Activated naive CD4-positive, alpha-beta T cell treated with anti-CD3 and anti-CD28 coated beads, Interleukin-2, amount 50 U/mL, for 16 hours (primary cell): ENCODE measurements around the gene LTBP2.
A peak's percentile ranks its signal among the peaks of the same experiment; 100 is the strongest.

Experiments used
- DNase-seq: peaks from one replicate; pipeline ENCODE4 v3.0.0-alpha.2; 2020

The LTBP2 gene

DNA sequence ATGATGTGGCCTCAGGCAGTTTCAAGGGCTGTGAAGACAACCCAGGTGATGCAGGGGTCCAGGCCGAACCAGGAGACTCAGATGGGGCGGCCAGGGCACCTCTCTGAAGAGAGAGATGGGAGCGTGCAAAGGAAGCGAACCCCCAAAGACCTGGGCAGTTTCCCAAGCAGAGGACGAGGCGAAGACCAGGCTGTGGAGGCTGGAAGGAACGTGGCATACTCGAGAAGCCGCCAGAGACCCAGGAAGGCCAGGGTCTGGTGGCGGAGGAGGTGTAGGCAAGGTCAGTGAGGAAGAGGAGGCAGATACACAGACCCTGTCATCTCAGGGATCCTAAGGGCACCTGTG is 24.7 kb downstream of the LTBP2 start:
- no peak for DNase-seq

DNA sequence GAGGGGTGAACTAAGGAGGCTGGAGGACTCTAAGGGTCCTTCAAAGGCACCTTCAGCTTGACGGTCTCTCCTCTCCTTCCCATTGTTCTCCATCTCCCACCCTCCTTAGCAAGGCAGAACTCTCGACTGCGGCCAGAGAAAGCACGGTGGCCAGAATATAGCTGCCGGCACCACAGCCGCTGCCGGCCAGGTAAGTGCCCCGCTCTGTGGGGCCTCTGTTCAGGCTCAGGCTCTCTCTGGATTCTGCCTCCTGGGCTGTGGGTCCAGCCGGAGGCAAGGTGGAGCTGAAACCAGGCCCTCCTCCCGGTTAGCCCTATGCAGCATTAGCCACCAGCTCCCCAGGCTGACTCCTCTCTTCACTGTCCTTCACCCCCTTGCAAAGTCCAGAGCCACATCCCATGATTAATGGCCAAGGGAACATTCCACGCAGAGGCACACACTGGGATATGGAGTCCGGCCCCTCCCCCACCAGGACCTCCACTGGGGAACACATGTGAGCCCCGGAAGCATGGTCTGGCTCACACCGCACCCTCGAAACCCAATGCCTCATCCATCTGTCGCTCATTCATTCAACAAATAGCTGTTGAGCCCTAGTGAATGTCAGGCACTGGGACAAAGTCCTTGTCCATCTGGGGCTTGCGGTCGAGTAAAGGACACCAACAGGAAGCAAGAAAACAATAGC is 25.2 kb downstream of the LTBP2 start:
- DNase-seq, result no peak

DNA sequence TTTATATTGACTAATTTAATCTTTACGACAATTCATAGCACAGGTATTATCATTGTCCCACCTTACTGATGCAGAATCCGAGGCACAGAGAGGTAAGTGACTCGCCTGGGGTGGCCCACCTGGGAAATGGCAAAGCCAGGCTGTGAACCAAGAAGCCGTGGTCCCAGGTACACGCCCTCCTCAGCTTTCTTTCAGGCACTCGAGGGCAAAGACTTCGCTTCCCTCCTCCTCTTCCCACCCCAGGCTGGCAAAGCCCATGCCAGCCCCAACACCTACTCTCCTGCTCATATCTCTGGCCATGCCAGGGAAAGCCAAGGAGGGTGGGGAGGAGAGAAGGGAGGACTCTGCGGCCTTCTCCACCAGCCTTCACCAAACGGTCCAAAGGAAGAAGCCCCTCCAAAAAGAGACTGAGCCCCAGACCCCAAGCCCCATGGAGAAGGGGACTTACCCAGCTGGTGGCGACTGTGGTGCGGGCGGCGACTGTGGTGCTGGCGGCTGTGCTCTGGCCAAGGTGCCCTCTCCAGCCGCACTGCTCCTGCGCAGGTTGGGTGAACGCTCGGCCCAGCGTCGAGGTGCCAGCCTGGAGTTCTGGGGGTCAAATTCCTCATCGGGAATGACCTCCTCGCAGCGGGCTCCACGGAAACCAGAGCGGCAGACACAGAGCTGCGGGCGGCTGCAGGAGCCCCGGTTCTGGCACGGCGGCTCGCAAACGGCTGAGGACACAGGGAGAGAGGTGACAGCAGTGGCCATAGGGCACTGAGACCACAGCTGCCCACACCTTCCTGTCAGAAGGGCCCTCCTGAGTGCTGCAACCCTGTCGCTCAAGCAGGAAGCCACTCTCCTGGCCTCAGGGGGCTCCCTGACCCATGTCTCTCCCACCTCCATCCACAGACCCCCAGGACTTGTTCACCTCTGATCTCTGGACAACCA is 26.4 kb downstream of the LTBP2 start:
- DNase-seq, result no peak

DNA sequence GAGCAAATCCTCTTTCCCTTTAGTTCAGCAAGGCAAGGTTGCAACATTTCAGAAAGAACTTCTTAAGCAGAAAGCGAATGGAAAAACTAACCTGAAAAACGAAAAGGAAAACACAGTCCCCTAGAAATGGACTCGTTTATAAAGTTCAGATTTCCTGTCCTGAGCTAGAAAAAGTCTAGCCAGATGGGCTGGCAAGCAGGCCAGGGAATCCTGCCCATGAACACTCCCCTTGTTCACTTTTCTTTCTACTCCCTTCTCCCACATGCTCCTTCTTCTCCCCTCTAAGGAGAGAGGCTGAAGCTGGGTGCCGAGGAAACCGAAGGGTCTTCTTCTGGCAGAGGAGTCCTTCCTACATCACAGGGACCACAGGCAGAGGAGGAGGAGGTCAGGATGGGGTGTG is 27.1 kb downstream of the LTBP2 start:
- no peak for DNase-seq

DNA sequence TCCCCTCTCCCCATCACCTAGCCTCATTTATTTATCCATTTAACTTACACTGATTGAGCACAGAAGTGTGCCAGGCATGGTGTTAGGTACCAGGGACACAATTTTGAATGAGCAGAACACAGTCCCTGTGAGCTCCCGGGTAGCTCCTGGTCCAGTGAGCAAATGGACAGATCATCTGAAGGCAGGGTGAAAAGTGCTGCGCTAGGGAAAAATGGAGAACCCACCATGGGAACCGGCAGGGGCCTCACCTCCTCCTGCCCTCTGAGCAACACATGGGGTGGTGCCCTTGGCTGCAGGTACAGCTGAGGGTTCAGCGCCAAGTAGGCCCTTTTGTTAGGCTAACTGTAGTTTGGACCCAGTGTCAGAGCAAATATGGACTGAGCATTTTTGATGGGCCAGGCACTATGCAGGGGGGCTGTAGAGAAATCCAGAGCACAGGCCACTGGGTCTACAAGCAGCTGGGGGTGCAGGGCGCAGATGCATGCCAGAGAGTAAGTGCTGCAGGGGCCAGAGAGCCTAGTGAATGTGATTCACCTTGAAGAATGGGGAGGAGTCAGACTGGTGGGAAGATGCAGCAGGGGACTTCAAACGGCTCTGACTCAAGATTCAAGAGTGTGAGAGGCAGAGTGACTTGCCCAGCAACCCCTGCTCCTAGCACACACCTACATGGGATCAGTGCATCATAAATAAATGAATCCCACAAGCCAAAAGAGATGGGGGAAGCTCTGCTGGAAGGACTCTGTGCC is 28.2 kb downstream of the LTBP2 start:
- peak; percentile 38 for DNase-seq

DNA sequence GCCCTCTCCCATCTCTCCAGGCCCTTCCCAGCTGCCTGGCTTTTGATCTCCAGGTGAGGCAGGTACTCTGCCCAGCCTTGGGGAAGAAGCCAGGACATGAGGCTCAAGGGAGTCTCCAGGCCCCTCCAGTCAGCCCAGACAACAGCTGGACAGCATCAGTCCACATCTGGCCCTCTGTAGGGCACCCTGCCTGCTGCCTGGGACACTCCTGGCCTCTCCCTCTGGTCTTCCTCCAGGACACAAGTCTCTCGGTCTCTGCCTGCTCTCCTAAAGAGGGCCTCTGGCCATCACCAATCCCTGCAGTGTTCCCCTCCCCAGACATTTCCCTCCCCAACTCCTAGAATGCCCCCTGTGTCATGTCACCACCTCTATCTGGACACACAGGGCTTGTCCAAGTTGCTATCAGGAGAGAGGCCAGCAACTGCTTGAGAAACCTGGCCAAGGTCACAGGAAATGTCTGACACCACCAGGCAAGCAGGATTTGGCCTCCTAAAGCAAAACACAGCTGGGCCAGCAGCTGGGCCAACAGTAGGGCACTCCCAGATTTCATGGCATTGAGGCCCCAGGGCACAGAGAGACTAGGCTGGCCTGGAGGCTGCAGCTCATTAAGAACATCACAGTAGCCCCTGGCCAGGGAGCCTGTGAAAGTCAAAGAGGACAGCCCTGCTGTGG is 29.0 kb downstream of the LTBP2 start:
- DNase-seq, result no peak

DNA sequence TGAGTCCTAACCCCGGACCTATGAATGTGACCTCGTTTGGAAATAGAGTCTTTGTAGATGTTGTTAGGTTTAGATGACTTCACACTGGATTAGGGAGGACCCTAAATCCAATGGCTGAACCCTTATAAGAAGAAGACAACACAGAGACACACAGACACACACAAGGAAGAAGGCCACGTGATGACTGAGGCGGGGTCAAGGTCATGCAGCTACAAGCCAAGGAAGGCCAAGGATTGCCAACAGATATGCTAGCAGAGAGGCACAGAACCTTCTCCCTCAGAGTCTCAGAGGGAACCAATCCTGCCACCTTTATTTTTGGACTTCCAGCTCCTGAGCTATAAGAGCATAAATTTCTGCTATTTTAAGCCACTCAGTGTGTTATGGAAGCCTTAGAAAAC is 31.8 kb downstream of the LTBP2 start:
- no peak for DNase-seq

DNA sequence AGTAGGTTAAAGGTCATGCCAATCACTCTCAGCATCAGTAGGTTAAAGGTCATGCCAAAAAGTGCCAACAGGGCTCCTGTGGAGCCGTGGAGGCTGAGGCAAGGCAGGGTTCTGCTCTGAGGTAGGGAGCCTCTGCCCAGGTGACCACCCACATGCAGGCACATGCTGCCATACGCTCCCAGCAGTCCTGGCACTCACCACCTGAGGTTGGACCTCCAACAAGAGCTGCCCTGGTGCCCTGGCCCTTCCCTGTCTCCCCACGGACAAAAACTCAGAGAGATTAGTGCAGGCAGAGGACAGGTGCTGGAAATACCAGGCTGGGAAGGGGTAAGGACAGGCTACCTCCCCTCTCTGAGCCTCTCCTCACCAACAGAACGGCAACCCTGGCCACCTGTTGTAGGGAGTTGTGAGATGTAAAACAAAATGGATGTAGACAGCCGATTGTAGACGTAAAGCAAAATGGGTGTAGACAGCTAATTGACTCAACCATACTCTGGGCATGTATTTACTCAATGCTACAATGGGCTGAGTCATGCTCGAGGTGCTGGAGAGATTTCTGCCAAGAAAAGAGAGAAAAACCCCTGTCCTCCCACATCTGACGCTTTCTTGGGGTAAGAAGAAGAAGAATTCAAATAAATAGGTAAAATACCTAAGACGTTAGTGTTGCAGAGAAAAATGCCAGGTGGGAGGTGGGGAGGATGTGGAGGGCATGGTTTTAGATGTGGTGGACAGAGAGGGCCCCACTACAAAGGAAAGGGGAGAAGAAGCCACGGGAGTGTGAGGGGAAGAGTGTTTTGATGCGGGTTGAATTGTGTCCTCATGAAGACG is 32.4 kb downstream of the LTBP2 start:
- peak; percentile 35 for DNase-seq

DNA sequence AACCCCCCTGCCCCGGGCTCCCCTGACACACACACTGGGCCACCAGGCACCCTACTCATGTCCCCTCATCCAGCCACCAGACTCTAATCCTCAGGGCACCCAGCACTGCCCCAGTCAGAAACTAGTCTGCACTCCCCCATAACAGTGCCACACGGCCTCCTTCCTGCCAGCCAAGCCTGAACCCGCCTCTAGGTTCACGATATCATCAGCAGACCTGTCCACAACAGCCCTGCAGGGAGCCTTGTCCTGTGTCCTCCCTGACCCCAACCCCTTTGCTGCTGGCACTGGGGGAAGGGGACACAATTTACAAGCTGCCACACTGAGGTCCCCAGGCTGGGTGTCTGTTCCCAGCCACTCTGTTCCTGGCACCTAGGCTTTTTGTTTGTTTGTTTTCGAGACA is 33.6 kb downstream of the LTBP2 start:
- no peak for DNase-seq

DNA sequence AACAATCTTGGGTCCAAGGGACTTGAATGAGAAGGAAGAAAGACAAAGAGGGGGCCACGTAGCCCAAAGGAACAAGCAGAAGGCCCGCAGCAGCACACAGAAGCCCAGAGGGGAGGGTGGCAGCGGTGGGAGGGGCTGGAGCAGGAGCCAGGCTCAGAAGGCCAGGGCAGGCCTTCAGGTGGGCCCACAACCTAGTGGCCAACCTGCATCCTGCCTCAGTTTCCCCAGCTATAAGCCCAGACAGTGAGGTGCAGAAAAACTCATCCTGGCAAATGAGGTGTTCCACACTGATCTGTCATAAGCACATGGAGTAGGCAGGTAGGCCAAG is 34.1 kb downstream of the LTBP2 start:
- DNase-seq, result no peak

DNA sequence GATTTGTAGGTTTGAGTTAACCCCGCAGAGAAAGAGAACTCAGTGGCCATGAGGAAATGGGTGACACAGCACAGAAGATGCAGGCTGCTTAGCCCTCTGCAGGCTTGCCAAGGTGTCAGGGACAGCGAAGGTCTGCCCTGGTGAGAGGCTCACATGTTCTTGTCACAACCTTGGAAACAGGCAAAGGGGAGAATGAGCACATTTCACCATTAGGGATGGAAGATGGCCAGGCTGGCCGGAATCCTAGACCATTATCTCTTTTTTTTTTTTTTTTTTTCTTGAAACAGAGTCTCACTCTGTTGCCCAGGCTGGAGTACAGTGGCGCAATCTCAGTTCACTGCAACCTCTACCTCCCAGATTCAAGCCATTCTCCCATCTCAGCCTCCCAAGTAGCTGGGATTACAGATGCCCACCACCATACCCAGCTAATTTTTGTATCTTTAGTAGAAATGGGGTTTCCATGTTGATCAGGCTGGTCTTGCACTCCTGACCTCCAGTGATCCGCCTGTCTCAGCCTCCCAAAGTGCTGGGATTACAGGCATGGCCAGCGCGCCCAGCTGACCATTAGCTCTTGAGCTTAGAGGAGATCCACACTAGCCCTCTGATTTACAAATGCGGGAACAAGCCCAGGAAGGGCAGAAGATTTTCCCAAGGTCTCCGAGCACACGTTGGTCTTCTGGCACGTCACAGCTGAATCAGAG is 34.6 kb downstream of the LTBP2 start:
- DNase-seq, result no peak

DNA sequence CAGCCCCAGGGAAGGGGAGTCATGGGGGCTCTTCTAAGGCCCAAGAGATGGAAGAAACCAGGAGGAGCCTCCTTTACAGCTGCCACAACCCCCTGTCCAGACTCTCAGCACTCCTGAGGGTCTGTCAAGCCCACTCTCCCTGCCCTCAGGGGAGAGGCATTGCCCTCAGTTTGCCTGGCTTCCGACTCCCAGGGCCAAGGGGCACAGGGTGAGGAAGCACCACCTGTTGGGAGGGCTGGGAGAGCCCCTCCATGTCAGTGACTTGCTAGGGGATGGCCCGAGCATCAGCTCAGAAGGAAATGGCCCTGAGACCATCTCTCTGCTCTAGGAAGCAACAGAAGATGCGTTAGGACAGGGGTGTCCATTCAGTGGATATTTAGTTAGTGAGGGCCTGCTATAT is 36.1 kb downstream of the LTBP2 start:
- no peak for DNase-seq

DNA sequence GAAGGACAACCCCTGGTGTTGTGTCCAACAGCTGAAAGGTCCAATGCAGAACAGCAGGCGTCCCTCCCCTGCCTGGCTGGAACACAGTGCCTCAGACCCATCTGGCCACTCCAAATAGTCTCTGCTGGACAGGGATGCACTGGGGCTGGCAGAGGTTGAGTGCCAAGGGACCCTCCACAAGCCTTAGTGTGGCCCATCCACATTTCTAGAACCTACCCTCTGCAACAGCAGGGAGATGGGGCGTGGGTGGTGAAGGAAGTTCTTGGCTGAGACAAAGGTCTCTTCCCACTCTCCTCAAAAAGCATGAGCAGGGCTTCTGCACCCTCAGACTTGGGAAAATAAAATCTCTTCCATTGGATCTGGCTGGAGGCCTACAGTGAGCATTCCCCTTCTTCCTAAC is 36.5 kb downstream of the LTBP2 start:
- DNase-seq, result no peak

DNA sequence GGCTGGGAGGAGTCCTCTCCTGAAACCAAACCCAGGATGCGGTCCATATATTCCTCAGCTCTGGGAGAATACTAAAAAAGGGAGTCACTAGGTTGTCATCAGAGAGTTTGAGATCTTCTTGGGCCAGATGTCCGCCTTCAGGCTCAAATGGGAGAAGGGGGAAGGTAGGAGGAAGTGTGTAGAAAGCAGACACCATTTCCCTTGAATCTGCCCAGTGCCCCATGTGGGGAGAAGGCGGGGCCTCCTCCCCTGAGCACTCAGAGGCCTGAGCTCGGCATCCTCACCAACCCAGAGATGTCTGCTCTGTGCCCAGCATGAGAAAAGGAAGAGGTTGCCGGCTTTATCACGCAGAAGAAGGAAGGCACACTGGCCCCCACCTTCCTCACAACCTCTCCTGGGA is 37.3 kb downstream of the LTBP2 start:
- DNase-seq, result no peak

DNA sequence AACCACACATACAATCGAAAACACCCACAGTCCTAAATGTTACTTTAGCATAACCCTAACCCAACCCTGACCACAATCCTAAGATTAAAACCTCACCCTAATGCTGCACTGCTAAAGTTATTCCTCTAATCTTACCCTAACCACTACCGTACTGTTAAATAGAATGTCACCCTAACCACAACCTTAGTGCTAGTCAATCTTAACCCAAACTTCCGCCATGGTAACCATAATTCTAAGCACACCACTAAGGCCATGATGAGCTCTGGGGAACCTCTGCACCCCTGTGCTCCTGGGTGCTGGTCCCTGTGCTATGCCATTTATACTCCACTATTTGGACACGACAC is 38.0 kb downstream of the LTBP2 start:
- DNase-seq, result no peak

DNA sequence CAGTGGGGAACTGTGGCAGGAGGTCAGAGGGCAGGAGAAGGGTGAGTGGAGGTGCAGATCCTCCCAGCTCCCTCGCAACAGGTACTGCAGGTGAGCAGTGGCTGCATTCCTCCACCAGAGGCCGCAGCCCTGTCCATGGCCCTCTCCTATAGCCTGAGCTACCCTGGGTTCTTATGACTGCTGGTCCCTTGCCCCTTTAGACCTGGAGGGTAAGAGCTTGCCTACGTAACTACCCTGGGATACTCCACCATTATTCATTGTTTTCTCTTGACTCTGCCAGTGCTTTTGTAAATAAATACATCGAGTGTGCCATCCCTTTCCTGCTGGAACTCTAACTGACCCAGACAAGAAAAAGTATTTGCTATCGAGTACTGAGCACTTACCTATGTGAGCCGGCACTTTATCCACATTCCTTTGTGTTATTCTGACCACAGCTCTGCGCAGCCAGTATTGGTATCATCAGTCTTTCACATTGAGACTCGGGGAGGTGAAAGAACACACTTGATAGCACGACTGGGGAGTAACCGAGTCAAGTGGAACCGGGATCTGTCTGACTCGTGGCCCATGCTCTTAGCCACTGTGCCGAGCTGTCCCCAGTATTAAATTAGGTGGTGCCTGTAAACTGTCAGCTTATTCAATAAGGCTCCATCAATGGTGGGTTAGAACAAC is 38.5 kb downstream of the LTBP2 start:
- DNase-seq, result no peak

DNA sequence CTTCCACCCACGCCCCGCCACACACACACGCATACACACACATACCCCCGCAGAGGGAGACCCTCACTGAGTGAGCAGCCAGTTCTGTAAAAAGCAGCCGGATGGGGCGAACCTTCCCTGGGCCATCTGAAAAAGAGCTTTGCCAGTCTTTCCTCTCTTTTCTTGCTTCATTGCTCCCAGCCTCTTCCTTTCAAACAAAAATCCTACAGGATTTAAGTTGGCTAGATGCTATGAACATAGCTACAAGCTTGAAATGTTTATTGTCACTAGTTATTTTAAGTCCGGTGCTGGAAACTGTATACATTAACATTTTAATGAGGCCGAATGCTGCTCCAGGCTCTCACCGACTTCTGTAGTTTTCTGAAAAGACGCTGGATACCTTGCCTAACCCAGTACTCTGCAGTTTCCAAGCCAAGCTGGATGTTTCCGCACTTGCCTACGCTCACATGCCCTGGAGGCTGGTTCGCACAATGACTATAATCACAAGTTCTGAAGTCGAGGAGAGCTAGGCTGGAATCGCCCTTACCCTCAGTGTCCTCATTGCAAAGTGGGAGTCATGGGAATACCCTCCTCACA is 39.2 kb downstream of the LTBP2 start:
- no peak for DNase-seq

DNA sequence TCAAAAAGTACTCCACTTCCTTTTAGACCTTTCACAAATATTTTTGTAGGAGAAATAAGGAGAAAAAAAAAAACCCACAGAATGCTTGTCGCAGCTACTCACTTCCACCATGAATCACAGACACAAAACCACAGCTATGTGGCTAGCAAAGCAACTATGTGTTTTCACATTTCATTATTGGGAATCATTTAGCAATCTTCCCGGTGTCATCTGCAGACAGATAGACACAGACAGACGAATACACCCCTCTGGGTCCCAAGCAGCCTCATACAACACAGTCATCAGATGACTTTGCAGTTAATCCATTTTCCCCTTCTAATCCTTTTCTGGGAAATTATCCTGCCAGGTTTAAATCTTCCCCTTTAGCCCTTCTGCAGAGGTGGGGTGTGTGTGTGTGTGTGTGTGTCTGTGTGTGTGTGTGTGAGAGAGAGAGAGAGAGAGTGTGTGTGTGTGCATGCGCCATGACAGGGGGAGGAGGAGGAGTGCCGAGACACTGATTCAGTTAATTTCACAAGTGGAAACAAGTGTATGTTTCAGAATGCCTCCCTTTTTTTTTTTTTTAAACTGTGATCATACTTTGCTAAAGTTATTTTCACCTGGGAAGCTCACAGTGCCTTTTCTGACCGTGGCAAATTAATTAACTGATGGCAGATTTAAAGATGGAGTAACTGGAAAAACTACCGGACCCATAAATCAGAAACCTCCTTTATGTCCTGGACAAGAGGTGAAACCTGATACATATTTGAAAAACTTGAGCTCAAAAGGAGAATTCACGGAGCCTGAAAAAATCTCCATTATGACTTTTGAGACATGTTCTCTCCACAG is 39.9 kb downstream of the LTBP2 start:
- DNase-seq, result no peak

DNA sequence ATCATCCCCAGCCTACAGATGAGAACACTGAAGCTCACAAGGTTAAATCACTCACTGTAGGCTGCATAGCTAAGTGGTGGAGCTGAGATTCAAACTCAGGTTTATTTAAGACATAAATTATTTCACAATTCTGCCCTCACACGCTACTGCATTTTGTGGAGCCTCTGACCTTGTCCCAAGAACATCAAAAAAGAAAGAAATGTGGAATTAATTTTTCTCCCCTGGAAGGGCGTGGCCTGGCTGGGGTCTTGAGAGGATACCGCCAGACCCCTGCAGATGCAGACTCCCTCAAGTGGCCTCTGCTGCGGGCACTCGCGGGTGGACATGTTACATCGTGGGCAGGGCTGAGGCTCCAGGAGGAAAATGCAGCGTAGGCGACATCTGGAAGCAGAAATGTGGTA is 40.6 kb downstream of the LTBP2 start:
- DNase-seq, result no peak

DNA sequence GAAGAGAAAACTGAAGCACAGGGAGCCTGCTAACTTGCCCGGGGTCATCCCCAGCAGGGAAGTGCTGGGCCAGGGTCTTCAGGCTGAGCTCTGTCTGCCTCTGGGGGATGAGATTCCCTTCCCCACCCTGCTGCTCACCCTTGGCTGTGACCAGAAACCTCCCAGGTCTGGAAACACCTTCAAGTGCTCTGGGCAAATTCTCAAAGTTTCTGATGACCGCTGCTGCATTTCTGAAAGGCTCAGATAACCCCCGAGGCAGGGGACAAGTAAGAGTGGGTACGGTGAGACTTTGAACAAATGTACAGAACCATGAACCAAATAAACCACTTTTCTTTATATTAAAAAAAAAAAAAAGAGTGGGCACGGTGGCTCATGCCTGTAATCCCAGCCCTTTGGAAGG is 41.3 kb downstream of the LTBP2 start:
- no peak for DNase-seq
